T-helper 1 cell (primary cell): Measurements from ENCODE around the gene KDM4B.

Experiments
- DNase-seq, 5 donors: peaks; one replicate each; pipeline ENCODE4 v3.0.0-alpha.2; 2012 to 2020

Gene KDM4B

DNA sequence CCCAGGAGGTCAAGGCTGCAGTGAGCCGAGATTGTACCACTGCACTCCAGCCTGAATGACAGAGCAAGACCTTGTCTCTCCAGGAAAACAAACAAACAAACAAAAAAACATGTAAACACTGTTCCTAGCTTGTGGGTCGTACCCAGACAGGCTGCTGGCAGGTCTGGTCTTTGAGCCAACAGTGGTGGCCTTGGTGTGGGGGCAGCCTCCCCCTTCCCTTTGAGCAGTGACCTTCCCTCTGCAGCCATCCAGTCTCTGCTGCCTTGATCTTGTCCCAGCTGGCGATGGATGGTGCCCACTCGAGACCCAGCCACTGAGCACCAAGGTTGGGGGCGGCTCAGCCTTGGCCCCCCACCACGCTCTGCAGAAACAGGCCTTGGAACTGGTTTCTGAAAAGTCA, 143.3 kb downstream of the KDM4B start:
- DNase-seq, result no peak

DNA sequence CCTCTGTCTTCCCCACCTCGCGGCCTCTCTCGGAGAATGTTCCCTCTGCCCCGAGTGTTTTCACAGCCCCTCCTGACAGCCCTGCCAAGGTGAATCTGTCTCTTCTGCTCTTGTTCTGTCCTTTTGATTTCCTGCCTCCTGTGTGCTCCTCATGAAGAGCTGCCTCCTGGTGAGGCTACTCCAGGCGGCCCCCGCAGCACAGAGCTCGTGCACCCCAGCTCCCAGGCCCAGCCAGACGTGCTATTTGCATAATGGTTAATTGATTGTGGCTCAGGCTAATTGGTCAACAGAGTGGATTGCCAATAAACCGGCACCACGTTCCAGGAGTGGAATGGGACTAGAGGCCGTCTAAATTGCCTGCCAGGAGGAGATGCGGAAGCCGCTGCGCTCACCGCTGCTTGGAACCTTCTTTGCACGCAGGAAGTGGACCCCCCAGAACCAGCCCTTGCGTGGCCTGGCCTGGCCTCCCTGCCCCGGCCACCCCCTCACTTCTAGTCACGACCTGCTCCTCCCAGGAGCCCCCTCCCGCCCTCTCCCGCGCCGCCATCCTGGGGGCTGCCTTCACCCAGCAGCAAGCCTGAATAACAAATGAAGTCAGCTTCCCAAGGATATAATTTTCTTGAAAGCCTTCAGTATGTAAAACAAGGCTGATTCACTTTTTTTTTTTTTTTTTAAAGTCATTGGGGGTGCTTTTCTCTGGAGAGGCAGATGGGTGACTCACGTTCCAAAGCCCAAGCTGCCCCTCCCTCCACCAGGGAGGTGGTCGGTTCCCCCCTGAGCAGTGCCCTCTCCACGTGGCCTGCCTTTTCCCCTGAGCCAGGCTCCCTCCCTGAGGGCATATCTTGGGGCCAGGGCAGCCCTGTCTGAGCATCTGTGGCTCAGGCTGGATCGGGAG, 144.0 kb downstream of the KDM4B start:
- no peak for DNase-seq

DNA sequence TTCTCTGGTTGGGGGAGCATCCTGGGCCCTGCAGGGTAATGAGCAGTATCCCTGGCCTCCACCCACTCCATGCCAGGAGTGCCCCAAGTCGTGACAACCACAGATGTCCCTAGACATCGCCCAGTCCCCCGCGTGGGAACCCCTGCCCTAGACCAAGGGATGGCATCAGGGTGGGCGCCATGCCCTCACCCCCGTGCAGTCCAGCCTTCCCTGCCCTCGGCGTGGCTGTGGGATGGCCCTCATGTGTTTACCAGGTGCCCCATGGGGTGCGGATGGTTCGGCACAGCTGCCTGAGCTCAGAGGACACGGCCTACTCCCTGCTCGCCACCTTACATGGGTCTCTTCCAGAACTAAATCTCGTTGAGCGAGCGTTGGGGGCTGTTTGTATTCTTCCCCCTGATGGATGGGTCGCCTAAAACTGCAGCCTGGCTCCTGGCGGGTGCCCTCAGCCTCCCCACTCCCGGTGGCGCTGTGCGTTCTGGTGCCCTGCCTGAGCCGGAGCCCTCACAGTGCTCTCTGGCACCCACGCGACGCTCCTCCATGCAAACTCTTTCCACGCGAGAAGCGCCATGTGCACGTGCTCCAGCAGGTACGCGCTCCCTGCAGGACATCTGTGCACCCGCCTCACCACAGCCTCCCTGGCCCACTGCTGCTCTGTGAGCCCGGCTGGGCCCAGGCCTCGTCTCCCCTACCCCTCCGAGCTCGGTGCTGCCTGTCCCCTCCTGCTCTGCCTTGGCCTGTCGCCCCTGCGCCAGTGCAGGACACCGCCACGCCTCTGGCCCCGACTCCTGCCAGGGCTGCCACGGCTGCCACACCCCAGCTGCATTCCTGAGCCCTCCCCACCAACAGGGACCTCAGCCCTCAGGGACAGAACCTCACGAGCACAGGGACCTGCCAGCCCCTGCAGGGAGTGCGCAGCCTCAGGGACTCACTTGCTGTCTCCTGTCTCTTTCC, 145.0 kb downstream of the KDM4B start:
- no peak for DNase-seq

DNA sequence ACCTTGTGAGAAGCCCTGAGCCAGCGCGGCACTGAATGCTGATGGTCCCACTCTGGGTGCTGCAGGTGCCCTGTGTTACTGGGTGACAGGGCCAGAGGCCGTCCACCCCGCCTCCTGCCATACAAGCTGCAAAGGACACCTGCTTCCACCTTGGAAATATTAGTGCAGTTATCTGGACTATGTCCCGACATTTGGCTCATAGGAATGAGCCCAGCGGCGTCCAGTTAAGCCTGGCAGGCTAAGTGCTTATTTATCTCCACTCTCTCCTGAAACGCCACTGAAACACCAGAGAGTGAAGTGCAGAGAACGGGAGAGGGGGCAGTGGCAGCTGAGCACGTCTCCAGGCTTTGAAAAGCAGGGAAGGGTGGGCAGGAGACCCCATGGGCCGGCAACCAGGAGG, 145.8 kb downstream of the KDM4B start:
- DNase-seq, result no peak

DNA sequence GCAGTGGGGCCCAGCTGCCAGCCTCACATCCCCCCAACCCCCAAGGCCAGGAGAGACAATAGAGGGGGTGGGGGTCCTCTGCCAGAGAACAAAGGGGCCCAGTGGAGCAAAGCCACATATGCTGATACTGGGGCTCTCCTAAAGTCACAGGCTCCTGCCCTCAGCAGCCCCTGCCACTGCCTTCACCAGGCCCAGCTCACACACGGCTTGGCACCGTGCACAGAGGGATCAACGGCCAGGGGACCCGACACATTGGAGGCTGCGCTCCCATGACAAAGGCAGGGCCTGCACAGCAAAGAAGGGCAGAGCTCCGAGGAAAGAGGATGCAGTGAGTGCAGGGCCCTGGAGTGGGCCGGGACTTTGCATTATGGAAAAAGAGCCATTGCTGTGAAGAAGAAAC, 146.4 kb downstream of the KDM4B start:
- DNase-seq, result no peak

DNA sequence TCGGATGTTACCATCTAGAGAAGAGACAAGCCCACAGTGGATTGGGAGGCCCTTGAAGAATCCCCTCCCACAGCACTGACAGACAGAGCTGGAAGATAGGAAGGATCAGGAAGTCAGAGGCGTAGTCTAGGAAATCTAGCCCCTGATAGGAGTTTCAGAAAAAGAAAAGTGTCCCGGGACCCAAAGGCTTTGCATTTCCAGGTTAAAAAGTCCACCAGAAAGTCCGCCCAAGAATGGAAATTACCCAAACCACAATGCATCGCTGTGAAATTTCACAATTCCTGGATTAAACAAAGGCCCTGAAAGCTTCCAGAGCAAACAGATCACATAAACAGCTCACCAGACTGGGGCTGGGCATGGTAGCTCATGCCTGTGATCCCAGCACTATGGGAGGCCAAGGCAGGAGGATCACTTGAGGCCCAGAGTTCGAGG, 146.9 kb downstream of the KDM4B start:
- DNase-seq, result no peak

DNA sequence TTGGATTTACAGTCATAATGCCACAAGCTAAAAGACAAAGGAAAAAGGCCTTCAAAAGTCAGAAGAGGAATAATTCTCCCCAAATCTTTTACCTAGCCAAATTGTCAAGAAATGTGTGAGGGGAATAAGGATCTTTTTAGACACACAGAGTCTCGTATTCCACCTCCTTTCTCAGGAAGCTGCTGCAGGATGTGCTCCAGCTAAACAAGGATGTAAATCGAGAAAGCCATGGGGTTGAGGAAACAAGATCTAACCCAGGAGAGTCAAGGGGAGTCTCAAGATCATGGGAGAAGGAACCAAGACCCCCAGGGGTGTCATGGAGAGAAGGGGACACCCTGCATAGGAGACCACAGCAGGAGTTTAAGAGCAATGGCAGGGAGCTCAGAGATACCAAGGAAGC, 147.4 kb downstream of the KDM4B start:
- no peak for DNase-seq

DNA sequence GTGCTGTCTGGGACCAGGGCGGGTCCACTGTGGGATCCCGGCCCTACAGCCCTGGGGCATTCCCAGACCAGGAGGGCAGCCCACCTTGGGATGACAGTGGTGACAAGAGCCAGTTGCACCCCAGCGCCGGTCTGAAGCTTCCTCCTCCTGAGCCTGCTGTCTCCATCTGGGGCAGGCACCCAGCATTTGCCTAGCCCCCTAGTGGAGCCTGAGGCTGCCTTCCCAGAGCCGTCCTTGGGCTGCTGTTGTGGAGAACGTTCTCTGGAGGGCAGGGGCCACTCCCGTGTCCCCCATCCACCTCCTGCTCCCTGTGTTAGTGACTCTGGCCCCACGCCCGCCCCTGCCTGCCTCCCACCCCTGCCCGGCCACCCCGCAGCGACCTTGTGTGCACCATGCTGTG, 148.5 kb downstream of the KDM4B start:
- DNase-seq, result no peak

DNA sequence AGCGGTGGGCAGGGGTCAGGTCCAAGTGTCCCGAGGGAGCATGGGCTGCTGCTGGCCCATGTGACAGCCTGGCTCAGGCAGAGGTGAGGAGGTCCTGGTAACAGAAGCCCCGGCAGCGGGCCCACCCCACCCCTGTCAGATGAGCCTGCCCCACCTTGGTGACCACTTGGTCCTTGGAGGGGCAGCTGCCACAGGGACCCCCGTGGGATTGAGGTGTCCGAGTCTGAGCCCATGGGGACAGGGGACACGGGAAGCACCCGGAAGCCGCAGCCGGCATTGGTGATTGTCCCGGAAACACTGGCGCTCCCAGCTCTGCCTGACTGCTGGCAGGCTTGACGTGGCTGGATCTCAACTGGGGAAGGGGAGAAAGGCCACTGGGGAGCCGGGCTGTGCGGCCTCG, 149.1 kb downstream of the KDM4B start:
- no peak for DNase-seq

DNA sequence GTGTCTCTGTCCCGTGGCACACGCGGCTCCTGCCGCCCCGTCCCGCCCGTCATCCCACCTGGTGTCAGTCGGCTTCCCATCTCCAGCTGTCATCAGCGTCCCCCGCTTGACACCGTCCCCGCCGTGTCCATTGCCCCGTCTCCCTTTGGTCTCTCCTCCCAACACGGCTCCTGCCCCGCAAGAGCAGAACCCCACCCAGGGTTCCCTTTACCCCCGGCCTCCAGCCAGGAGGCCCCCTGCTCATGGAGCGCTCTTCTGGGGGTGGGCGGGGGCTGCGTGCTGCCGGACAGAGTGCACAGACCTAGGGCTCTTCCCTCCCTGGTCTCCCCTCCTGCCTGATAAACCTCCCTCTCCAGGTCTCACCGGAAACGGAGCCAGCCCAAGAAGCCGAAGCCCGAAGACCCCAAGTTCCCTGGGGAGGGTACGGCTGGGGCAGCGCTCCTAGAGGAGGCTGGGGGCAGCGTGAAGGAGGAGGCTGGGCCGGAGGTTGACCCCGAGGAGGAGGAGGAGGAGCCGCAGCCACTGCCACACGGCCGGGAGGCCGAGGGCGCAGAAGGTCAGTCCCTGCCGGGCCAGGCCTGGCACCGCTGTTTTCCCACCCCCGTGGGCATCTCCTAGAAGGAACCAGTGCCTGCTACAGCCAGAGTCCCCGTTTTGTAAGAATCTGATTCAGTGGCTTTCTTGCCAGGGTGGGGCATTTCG, 150.5 kb downstream of the KDM4B start:
- no peak for DNase-seq

DNA sequence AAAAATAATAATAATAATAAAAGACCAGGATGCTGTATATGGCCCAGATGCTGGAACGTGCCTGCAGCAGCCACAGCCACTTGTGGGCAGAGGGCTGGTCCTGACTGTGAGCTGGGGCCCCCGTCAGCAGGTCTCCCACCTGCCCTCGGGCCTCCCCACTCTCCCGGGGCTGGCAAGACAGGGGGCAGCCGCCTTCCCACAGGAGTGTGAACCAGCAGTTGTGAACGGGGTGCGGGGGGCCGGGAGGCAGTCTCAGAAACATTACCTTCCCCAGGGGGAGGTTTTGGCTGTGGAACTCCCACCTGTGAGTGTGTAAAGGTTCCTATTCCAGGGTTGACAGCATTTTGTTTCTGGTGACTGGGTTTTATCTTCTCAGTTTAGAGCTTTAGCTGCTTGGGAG, 151.4 kb downstream of the KDM4B start:
- no peak for DNase-seq

DNA sequence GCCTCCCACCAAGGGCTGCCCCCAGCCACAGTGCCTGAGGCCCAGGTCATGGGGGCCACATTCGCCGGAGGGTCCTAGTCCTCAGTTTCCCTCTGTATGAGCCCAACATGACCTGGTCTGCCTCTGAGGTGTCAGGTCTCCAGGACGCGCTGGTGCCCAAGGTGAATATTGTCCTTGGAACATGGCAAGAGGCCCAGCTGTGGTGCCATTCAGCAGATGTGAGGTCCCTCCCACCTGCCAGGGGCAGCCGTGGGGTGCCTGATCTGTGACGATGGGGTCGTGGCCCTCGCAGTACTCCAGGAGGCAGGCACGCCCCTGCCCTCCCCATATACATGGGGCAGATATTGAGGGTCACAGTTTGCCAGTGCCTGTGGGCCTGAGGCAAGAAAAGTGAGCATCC, 151.9 kb downstream of the KDM4B start:
- no peak for DNase-seq

DNA sequence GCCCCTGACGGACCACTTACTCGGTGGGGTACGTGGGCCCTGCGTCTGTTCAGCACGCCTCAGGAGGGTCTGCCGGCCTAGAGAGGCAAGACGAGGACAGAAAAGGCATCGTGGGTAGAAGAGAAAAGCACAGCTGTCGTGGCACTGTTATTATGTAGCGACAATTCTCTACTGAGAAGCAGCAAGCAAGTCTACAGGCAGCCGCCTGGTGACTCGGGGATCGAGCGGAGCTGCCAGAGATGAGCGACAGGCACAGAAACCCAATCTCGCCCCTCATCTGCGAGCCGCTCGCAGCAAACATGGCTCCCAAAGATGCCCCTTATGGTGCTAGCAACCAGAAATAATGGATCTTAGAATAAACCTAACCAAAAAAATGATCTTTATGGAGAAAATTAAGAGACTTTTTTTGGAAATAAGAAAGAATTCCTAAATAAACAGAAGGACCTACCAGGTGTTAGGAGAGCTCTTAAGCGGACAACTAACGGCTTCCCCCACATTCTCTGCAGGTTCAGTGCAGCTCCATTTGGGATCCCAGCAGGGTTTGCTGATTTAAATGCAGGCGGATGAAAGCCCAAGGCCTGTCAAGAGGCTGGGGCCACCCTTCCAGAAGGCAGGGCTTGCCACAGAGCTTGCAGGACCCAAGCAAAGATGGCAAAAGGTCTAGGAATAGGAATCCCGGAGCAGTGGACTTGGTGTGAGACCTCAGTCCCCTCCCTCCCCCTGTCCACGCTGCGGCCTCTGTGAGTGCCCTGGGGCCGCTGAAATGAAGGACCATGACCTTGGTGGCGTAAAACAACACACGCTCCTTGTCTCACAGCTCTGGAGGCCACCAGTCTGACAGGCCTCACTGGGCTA, 152.6 kb downstream of the KDM4B start:
- no peak for DNase-seq

DNA sequence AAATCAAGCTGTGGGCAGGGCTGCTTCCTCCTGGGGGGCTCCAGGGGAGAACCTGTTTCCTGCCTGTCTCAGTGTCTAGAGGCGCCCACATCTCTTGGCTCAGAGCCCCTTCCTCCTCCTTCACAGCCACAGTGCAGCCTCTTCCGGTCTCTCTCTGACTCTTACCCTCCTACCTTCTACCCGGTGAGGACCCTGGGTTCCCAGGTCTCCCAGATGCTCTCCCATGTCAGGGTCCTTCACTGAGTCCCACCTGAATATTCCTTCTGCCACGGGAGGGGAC, 153.1 kb downstream of the KDM4B start:
- no peak for DNase-seq

DNA sequence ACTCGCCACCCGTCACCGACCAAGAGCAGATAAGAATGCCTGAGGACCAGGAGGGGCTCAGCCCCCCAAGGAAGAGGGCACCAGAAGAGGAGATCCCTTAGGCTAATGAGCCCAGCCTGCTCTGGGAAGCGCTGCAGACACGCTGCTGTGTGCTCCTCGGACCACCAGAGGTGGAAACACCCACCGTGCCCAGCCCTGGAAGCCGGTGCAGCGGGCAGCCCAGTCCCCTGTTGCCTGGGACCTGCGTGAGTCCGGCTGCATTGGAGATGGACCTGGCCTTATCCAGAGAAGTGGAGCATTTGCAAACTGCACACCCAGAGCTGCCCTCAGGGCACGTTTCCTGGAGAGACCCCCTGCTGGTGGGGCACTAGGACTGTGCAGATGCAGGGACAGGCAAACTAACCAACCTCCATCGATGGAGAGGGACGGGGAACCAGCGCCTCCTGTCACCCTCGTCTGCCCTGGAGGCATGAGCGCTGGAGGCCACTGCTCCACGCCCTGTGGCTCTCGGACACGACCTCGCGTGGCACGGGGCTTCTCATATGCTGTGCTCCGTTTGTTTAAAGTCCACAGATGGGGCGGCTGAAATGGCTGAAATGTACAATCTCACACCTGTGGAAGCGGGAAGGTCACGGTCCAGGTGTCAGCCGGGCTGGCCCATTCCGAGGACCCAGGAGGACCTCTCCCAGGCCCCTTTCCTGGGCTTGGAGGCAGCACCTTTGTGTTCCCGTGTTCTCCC, 153.9 kb downstream of the KDM4B start:
- no peak for DNase-seq

DNA sequence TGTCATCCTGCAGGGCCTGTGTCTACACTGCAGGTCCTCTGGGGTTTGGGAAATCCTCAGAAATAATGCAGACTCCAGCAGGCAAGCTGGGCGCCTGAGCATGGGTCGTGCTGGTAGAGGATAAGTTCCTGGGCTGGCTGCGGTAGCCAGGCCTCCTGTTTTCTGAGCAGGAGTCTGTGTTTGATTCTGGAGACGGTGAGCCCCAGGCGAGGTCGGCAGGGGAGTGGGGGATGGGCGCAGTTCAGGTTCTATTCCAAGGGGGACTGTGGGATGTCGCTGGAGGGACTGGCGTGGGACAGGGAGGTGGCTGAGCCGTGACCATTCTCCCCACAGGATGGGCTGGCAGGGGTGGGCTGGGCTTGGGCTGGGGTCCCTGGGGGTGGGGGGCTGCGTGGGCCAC, 154.7 kb downstream of the KDM4B start:
- no peak for DNase-seq

DNA sequence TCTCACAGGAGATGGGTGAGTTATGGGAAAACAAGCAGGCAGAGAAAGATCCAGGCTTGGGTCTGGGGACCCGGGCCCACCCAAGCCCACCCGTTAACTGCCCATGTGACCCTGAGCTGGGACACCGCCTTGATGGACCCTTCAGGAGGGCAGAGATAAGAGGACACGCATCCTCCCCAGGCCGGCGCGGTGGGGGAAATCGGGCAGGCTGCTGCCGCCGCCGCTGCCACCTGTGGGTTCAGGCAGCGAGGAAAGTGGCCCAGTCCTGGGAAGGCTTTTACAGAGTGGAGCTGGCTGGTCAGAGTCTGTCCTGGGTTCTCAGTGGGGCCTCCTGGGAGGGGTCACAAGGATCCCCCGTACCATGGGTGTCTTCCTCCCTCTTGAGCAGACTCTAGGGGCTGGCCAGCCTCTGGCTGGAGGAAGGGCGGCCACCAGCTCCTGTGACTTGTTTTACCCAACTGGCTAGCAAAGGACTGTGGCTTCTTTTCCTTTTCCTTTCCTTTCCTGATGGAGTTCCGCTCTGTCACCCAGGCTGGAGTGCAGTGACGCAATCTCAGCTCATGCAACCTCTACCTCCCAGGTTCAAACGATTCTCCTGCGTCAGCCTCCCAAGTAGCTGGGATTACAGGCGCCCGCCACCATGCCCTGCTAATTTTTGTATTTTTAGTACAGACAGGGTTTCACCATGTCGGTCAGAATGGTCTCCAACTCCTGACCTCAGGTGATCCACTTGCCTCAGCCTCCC, 155.4 kb downstream of the KDM4B start:
- DNase-seq, result no peak

DNA sequence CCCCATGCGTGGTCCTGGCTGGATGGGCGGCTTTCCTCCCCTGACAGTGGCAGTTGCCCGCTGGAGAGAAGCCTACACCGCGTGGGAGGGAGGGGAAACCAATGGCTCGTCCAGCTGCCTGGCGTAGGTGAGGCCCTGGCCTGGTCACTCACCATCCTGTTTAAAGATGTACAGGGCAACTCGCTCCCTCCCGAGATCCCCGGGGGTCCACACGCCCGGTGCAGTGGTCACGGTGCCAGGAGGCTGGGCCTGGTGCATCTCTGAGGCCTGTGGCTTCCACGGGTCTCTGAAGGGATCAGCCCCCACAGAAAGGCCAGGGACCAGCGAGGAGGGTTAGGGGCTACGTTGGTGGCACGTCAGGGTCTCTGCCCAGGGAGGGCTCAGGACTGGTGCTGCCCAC, 156.5 kb downstream of the KDM4B start:
- DNase-seq, result no peak

DNA sequence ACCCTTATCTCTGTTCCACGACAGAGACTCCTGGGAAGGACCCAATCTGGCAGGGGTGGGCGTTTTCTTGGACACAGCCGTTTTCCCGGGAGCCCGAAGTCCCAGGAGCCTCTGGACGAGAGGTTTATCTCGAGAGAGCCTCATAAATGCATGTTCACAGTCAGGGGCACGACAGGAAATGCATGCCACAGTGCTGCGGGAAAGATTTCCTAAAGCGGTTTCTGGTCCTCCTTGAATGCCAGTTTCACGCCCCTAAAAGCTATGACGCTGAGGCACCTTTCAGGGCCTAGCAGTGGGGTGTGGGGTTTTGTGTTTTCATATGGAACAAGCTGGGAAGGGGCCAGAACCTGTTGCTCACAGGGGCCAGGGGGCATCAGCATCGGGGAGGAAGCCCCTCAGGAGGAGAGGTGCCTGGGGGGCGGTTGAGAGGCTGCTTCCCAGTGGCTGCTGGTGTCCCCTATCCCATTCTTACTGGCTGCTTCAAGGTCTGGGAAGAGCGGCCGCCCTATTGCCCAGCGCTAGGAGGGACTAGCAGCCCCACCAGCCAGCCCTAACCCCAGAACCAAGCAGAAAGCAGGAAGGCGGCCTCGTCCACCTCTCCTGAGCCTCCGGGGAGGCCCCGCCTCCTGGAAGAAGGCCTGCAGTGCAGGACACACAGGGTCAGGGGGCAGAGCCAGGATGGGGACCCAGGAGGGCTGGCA, 157.0 kb downstream of the KDM4B start:
- DNase-seq, result no peak

DNA sequence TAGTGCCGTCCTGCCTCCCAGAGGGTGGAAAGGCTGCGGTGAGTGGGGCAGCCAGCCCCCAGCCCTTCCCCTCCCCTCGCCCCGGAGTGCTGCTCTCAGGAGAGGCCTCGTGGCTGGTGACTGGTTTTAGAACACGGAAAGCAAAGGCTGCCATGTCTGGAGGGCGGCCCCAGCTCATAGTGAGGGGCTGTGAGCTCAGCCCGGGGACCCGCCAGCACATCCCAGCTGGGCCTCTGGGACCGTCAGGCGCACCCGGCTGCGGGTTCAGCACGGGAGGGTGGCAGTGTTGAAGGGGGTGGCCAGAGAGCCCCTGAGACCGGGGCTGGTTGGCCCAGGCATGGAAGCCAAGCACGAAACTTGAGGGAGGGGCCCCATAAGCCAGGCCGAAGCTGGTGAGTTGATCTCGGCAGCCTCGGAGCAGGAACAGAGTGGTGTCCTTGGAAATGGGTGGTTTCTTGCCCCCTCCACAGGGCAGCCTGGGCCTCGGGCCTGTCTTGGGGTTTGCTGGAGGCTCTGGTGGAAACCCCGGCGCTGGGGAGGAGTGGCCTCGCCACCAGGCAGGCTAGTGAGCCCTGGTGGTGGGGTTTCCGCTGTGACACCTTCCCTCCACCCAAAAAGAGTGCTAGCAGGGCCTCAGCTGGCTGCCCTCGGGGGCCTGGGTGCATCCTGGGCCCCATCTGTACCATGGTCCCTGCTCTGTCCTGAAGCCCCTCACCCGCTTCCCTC, 157.7 kb downstream of the KDM4B start:
- no peak for DNase-seq
